ENCODE data around the gene TCEAL8.

GRCh38 chrX:103236296-103236695 lies 18.7 kb downstream of the TCEAL8 start:
- no peak for TF ChIP-seq EP300 (IDR thresholded peaks at IDR 0.05)
- TF ChIP-seq CTCF (IDR thresholded peaks at IDR 0.05), result no peak
